ENCODE results near the gene TMEM269. TPM values are rescaled to one million over a fixed set of nuclear protein-coding genes. Genes with fewer than 3 reads are reported as not detected.
"Not testable (repeated sequence)": the region's sequence is repeated elsewhere in the genome, so short reads cannot be mapped to it uniquely, and the experiment has no call there.

Gene TMEM269
- total RNA-seq, 1 experiment from 2014 or later = not detected

- DNase-seq (ENCODE audit: low read depth) = no peak
Observed at GRCh38 chr1:42774928-42775526, 9.8 kb upstream of the TMEM269 start.

- no peak for DNase-seq (ENCODE audit: low read depth)
Observed at GRCh38 chr1:42776502-42776901, 8.3 kb upstream of the TMEM269 start.

- peak; percentile 19 for DNase-seq (ENCODE audit: low read depth)
Observed at GRCh38 chr1:42777852-42778251, 6.9 kb upstream of the TMEM269 start.

GRCh38 chr1:42779725-42780124 is 5.1 kb upstream of the TMEM269 start:
- no peak for DNase-seq (ENCODE audit: low read depth)

- DNase-seq (ENCODE audit: low read depth) = no peak
Observed at GRCh38 chr1:42780176-42780575, 4.6 kb upstream of the TMEM269 start.

- no peak for DNase-seq (ENCODE audit: low read depth)
Observed at GRCh38 chr1:42783092-42783491, 1.7 kb upstream of the TMEM269 start.

- no peak for DNase-seq (ENCODE audit: low read depth)
Observed at GRCh38 chr1:42784547-42784945, 245 bp upstream of the TMEM269 start.

GRCh38 chr1:42786097-42786496 is 1.3 kb downstream of the TMEM269 start:
- no peak for DNase-seq (ENCODE audit: low read depth)

- DNase-seq (ENCODE audit: low read depth) = no peak
Observed at GRCh38 chr1:42788021-42788420, 3.2 kb downstream of the TMEM269 start.

- DNase-seq (ENCODE audit: low read depth) = no peak
Observed at GRCh38 chr1:42793824-42794223, 9.0 kb downstream of the TMEM269 start.

- no peak for DNase-seq (ENCODE audit: low read depth)
Observed at GRCh38 chr1:42797414-42797813, 12.6 kb downstream of the TMEM269 start.

GRCh38 chr1:42797979-42798378 is 13.2 kb downstream of the TMEM269 start:
- no peak for DNase-seq (ENCODE audit: low read depth)

- no peak for DNase-seq (ENCODE audit: low read depth)
Observed at GRCh38 chr1:42801832-42802473, 17.2 kb downstream of the TMEM269 start.

GRCh38 chr1:42806171-42806570 is 21.4 kb downstream of the TMEM269 start:
- no peak for DNase-seq (ENCODE audit: low read depth)

- no peak for DNase-seq (ENCODE audit: low read depth)
Observed at GRCh38 chr1:42806593-42806992, 21.8 kb downstream of the TMEM269 start.

- DNase-seq (ENCODE audit: low read depth) = no peak
Observed at GRCh38 chr1:42807056-42807668, 22.4 kb downstream of the TMEM269 start.

- not testable (repeated sequence) for DNase-seq (ENCODE audit: low read depth)
Observed at GRCh38 chr1:42814815-42815214, 30.0 kb downstream of the TMEM269 start.

GRCh38 chr1:42815941-42816584 is 31.3 kb downstream of the TMEM269 start:
- peak; percentile 5 for DNase-seq (ENCODE audit: low read depth)

- peak; percentile 94 for DNase-seq (ENCODE audit: low read depth)
Observed at GRCh38 chr1:42816585-42817439, 32.0 kb downstream of the TMEM269 start, which contains the start of the genes ERMAP and SVBP. TSS of gene ERMAP (plus strand) at chr1:42817122. CDS start at chr1:42830449, 13,327 bp downstream. TSS of gene SVBP (minus strand) at chr1:42817397. CDS start at chr1:42816544, 853 bp downstream.

- DNase-seq (ENCODE audit: low read depth) = no peak
Observed at GRCh38 chr1:42817440-42817767, 32.6 kb downstream of the TMEM269 start.

- DNase-seq (ENCODE audit: low read depth) = no peak
Observed at GRCh38 chr1:42817976-42818375, 33.2 kb downstream of the TMEM269 start.

GRCh38 chr1:42820813-42821212 is 36.0 kb downstream of the TMEM269 start:
- DNase-seq (ENCODE audit: low read depth) = no peak
